ENCODE data around the gene CHRNA5.

DNA sequence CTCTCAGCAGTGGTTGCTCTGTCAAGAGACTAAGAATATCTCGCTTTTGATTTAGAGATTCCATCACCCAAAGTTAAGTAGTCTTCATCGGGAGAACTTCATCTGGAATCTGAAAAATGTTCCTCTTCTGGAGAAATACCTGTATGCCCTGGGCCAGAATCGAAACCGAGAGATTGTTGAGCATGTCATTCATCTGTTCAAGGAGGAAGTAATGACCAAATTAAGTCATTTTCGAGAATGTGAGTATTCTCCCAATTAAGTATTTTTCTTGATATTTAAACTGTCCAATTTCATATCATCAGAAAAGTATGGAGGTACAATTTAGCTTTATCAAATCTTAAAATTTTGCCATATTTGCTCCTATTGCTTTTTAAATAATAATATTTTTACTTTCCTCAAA is 38.0 kb upstream of the CHRNA5 start:
- TF ChIP-seq, protein P1, sequence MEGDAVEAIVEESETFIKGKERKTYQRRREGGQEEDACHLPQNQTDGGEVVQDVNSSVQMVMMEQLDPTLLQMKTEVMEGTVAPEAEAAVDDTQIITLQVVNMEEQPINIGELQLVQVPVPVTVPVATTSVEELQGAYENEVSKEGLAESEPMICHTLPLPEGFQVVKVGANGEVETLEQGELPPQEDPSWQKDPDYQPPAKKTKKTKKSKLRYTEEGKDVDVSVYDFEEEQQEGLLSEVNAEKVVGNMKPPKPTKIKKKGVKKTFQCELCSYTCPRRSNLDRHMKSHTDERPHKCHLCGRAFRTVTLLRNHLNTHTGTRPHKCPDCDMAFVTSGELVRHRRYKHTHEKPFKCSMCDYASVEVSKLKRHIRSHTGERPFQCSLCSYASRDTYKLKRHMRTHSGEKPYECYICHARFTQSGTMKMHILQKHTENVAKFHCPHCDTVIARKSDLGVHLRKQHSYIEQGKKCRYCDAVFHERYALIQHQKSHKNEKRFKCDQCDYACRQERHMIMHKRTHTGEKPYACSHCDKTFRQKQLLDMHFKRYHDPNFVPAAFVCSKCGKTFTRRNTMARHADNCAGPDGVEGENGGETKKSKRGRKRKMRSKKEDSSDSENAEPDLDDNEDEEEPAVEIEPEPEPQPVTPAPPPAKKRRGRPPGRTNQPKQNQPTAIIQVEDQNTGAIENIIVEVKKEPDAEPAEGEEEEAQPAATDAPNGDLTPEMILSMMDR (IDR thresholded peaks at IDR 0.05; ENCODE audit: insufficient read depth, low read length): no peak
- TF ChIP-seq POLR2AphosphoS5 (IDR thresholded peaks at IDR 0.05; ENCODE audit: low read depth): no peak
- TF ChIP-seq, protein P2, sequence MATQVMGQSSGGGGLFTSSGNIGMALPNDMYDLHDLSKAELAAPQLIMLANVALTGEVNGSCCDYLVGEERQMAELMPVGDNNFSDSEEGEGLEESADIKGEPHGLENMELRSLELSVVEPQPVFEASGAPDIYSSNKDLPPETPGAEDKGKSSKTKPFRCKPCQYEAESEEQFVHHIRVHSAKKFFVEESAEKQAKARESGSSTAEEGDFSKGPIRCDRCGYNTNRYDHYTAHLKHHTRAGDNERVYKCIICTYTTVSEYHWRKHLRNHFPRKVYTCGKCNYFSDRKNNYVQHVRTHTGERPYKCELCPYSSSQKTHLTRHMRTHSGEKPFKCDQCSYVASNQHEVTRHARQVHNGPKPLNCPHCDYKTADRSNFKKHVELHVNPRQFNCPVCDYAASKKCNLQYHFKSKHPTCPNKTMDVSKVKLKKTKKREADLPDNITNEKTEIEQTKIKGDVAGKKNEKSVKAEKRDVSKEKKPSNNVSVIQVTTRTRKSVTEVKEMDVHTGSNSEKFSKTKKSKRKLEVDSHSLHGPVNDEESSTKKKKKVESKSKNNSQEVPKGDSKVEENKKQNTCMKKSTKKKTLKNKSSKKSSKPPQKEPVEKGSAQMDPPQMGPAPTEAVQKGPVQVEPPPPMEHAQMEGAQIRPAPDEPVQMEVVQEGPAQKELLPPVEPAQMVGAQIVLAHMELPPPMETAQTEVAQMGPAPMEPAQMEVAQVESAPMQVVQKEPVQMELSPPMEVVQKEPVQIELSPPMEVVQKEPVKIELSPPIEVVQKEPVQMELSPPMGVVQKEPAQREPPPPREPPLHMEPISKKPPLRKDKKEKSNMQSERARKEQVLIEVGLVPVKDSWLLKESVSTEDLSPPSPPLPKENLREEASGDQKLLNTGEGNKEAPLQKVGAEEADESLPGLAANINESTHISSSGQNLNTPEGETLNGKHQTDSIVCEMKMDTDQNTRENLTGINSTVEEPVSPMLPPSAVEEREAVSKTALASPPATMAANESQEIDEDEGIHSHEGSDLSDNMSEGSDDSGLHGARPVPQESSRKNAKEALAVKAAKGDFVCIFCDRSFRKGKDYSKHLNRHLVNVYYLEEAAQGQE (IDR thresholded peaks at IDR 0.05; ENCODE audit: insufficient replicate concordance, low read depth): no peak

Measured in HL-60 (cell line).